CD4-positive, alpha-beta T cell treated with Interleukin-2 at 100 ng/mL for 4 hours (primary cell): Measurements from ENCODE around the gene RAD51B.
"Not testable (repeated sequence)": the region's sequence is repeated elsewhere in the genome, so short reads cannot be mapped to it uniquely, and the experiment has no call there.

Experiments used
- DNase-seq: peaks from one replicate; pipeline ENCODE4 v3.0.0-alpha.2; 2020; ENCODE audit warnings: low spot score

The RAD51B gene

DNA sequence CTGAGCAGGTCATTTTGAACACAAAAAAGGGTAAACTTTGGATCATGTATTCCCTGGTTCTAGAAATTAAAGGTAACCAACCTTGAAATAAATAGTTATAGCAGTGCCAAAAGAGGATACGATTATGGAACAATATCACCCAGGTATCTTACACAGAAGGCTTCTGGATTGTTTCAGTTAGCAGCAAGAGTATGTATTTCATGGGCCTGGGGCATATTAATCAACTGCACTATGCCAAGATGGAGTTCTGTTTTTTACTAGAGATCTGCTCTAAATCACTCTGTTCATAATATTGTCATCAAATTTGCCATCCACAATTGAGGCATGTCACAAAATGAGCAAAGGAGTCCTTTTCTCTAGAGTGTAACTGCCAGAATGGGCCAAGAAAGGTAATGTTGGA, 357.1 kb downstream of the RAD51B start:
- DNase-seq, result no peak

DNA sequence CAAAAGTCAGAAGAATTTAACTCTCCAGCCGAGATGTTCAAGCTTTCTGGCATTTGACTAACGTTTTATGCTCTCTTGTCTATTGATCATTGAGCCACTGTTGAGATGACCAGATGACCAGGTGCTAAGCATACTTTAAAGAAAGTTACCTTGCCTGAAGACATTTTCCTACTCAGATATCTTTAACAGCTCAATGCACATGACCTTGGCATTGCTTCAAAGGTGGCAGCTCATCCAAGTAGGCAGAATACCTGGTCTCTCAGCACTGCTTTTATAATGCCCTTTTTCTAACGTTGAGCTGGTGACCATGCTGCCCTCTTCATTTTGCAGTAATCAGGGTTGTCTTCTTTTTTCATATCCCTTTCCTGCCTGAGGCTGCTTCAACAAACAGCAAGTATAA, 358.1 kb downstream of the RAD51B start:
- no peak for DNase-seq

DNA sequence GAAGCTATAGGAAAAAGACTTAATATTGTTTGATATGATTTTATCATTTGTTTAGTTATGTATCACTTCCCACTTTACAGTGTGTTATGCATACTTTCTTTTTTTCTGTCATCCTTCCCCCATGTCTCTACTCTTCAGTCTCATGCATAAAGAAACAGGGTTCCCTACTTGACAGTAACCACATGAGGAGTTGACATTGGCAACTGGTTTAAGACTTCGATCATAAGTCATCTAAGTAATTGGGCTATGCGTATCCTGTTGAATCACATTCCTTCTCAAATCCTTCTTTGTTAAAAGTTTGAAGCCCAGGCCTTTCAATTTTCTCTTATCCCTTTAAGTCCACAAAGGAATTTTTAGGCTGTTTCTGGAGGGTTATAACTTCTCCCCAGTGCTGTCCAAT, 358.7 kb downstream of the RAD51B start:
- DNase-seq, result no peak

DNA sequence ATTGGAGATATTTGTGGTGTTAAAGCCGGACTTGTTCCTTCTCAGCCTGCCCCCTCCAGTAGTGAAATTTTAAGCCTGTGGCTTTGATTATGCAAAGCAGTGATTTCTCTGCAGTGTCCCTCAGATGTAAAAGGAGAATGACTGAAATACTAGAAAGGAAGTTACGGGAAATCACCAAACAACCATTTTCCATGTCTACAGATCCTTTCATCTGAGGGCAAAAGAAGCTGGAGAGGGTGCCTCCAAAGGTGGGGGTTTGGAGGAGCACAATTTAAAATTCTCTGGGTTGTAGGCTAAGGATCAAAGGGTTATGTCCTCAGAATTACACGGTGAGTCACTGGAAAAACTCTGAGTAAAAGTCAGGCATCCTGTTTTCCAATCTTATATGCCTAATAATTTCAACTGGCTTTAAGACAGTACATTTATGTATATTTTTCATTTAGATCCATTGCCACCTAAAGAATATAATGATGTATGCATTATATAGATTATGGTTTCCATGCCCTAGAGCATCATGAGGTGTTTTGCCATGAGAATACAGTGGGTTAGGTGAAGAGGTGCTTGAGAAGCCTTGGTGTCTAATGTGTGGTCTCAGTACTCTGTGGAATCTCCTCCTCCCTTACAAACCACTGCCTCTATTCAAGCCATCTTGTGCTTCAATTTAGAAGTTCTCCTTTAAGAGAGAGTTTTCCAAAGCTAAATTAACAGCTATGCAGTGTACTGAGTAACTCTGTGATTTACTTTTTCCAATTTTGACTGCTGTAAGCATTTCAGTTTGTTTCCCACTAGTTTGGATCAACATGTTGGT, 362.1 kb downstream of the RAD51B start:
- DNase-seq, result no peak

DNA sequence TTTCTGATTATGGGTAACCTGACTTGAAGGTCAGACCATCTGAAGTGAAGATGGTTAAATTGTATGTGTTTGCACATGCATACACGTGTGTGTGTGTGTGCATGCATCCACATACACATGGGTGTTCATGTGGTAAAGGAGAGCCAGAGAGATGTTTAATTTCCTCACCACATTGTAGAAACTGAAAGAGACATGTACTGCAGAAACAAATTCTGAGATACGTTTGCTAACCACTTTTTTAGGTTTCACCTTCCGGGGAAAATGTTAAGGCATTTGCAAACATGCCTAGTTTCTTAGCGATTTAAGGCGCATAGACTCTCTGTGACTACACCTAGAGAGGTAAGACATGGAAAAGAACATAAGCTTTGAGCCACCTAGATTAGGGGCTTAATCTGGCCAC, 362.9 kb downstream of the RAD51B start:
- DNase-seq, result peak; percentile 1

DNA sequence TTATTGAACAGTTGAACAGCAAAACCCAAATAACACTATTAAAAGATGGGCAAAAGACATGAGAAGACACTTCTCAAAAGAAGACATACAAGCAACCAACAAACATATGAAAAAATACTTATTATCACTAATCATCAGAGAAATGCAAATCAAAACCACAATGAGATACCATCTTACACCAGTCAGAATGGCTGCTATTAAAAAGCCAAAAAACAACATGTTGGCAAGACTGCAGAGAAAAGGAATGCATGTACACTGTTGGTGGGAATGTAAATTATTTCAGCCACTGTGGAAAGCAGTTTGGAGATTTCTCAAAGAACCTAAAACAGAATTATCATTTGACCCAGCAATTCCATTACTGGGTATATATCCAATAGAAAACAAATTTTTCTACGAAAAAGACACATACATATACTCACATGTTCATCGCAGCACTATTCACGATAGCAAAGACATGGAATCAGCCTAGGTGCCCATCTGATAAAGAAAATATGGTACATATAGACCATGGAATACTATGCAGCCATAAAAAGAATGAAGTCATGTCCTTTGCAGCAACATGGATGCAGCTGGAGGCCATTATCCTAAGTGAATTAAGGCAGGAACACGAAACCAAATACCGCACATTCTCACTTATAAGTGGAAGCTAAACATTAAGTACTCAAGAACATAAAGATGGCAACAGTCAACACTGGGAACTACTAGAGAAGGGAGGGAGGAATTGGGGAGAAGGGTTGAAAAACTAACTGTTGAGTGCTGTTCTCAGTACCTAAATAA, 367.1 kb downstream of the RAD51B start:
- not testable (repeated sequence) for DNase-seq

DNA sequence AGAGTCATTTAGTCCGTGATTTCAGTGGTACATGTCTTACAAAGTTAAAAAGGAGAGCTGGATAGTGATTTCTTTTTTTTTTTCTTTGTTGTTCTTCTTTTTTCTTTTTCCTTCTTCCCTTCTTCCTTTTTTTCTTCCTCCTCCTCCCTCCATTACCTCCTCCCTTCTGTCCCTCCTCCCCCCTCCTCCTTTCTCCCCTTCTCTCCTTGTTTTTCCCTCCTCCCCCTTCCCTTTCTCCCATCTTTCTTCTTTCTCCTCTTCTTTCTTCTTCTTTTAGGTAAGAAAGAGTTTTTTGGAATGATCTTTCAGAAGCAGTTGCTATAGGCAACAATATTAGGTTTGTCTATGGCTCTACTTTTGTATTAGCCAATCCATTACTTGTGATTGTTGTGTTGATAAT, 368.6 kb downstream of the RAD51B start:
- no peak for DNase-seq

DNA sequence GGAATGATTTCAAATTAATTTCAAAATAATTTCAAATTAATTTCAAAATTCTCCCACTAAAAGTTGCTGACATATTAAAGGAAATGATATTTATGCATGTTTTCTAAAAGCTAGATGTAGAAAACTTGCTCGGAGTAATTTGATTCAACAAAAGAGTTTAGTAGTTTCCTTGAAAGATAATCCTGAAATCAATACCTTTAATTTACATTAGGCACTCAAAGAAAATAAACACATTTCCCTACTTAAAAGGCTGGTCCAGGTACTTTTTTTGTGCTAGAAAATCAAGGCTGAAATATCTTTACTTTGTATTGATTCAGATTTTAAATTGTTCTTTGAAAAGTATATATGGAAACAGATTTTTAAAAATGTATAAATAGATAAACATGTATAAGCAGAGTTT, 370.5 kb downstream of the RAD51B start:
- DNase-seq, result no peak

DNA sequence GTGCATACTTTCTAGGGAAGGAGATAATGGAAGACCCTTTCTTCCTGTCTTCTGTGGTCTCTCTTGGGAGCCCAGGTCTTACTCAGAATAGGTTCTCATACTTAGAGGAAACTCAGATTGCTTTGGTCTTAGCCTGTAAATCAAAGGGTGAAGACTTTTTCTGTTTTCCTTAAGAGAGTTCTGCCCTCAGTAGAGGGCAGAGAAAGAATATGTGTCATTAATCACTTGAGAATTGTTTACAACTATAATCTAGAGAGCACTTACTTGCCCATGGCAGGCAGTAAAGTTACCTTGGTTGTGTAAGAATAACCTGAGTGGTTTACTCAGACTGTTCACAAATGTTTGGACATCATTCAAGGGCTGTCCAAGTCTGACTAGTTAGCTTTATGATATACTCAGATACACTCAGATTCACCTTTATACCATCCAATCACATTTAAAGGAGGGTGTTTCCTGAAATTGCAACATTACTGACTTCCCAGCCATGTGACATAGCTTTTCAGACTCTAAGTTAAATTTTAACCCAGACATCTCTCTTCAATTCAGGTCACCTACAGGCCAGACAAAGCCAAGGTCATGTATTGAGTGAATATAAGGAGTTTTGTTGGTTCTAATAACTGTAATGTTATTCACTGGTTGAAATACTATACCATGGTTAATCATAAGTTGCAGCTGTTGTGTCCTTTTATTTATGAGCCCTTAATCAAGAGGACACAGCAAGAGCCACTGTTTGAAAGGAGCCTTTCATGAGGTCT, 372.2 kb downstream of the RAD51B start:
- no peak for DNase-seq

DNA sequence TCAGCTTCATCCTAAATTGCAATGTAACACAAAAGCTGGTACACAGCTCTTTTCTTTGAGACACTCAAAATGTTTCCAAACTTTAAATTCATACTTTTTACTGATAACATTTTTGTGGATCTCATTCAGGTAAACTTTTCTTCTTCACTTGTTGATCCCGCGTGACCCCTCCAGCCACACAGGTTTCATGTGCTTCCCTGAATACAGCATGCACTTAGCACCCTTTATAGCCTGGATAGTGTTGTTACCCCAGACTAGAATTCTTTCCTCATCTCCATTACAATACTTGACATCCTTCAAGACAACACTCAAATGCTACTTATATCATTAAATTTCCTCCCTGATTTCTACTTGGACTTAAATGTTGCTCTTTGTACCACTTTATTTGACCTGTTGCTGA, 373.4 kb downstream of the RAD51B start:
- DNase-seq, result no peak

DNA sequence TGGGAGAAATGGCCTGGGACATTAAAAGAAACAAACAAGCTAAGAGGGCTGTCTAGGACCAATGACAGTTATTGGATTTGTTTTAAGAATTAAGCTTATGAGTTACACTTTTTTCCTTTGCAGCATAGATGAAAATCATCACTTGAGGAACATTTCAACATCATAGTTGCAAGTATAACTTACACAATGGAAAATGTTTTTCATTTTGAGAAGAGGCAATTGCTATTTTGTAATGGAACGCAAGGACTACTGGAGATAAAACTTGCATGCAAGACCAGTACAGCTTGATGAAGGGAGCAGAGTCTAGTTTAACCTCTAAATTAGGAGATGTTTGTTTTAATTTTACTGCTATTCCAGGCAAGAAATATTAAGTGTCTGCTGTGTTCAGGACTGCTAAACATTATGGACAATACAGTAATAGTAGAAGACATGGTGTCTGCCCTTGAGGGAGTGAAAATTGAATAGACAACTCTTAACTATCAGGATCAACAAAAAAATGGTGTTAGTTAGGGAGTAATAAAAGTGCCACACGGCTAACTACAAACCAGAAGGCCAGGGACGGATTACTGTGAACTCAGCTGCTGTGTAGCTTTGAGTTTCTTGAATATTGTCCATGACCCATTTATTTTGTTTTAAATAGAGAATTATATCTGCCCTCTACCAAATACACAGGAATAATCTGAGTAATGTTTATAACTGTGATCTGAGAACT, 374.5 kb downstream of the RAD51B start:
- no peak for DNase-seq

DNA sequence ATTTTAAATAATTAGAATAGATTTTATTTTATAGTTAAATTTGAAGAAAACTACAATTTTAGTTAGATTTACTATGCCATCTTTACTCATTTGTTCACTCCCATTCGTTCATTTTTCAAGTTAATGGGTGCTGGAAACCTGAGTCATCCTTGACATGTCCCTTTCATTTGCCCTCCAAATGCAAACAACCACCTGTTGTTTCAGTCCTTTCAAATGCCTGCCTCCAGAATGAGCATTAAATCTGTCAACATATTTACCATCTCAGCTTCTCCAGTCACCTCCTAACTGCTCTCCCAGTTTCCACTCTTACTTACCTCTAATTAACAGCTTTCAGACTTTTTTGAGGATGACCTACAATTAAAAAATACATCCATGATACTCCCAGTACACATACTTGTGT, 375.5 kb downstream of the RAD51B start:
- DNase-seq, result no peak

DNA sequence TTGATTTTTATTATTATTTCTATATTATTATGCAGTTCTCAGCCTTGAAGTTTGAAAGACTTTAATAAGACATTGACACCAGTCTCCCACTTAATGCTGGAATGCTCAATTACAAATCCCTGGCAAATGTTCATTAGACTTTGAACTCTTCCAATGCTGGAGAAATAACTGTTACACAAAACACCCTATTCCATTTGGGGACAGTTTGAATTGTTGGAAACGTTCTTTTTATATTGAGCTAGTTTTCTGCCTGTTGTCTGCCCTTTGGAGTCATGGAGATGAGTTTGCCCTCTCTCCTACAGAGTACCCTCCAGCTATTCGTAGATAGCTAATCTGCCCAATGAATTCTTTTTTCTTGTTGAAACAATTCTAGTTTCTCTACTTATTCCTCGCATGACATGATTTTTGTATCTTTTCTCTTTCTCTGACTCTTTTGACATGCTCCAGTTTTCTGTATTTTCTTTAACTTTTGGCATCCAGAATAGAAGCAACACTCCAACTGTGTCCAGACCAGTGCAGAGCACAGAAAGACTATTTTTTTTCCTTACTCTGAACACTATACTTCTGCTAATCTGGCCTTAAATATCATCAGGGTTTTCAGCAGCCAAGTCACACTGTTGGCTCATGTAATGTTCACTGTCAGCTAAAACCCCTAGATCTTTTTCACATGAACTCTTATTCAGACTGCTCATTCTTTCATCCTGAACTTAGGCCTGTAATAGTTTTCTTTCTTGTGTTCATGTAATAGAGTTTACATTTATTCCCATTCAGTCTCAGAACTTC, 379.3 kb downstream of the RAD51B start:
- DNase-seq, result no peak

DNA sequence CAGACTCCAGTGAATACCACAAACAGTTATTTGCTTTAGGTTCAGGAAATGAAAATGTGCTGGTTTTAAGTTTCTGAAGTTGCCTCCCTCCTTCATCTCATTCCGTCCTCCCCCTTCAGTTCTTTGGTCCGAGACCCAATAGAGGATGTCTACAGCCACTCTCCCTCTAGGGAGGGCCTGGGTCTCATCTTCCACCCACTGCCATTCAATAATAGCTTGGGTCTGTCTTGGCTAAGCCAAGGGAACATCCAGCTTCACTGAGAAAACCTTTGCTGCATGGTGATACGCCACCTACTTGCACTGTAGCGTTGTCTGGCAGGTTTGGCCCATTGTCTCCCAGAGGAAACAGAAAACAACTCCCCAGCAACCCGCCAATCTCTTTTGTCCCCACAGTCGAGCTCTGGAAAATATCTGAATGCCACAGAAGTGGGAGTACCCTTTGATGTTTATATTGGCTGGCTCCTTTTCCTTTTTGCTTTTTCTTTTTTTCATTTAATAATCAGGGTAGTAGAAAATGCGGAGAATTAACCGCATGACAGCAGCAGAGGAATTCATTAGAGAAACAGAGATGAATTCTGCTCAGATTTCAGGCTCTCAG, 380.1 kb downstream of the RAD51B start:
- no peak for DNase-seq

DNA sequence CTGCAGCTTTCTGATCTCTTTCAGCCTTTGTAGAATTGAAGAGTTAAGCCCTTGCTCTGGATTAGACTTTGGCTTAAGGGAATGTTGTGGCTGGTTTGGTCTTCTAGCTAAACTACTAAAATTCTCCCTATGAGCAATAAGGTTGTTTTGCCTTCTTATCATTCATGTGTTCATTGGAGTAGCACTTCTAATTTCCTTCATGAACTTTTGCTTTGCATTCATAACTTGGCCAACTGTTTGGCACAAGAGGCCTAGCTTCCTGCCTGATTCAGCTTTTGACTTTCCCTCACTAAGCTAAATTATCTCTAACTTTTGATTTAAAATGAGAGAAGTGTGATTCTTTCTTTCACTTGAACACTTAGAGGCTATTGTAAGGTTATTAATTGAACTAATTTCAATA, 384.3 kb downstream of the RAD51B start:
- DNase-seq, result no peak

DNA sequence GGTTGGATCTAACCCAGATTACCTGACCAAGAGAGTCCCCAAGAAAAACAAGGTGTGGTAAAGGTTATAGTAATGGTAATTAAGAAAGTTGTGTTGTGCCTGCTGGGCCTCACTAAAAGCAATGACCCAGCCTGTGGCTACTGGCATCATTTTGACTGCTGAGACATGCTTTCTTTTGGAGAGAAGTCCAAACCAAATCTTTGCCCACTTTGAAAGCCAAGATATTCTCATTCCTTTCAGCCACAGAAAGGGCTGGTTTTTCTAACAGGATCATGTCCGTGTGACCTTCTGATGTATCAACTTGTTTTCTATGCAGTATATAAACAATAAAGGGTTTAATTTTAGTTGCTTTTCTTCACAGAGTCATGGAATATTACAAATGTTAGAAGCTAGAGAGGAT, 388.6 kb downstream of the RAD51B start:
- DNase-seq, result no peak

DNA sequence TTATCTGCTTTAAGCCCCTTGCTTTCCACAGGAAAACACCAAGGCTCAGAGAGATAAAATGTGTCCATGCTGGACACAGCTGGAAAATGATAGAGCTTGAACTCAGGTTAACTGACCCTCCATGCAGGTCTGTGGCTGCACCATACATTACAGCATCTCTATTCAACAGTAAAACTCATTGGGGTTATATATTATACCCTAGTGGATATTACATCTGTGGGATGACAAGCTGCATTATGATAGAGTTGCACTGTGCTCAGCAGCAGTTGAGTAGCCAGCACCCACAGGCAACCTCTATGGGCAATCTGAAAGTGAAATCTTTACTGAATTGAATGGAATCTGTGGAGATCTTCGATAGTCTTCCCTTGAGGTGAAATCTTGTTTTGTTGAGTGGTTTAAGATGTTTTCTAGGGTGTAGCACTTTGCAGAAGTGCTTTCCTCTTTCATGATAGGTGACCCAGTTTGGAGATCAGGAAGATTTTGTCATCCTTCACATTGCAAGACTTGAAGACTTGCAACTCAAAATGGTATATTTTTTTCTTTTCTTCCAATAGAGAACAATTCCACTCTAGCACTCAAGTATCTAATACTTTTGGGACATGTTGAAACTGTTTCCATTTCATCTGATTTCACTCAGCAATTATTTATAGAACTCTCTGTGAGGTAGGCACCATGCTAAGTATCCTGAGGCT, 389.2 kb downstream of the RAD51B start:
- DNase-seq, result peak; percentile 14

DNA sequence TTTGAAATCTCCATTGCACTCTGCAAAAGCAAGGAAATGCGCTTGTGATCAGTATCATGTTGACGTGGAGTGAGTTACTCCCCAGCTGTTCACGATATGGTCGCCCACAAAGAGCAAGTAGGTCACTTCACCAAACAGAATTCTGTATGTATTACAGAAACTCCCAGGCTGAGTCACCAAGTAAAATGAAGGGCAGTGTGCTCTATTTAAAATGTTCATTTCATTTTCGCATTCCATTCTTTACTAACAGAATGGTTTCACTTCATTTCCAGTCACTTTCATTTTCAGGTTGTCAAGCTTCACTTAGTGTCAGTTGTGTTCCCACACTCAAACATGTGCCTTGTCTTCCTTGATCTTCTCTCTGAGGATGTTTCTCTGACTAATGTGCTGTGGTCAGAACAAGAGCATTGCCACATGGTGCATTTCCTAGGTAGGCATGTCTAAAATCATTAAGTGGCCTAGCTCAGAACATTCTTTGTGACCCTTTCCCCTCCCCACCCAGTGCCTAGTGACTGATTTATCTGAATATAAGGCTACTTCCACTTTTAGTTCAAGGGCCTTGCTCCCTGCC, 391.2 kb downstream of the RAD51B start:
- DNase-seq, result peak; percentile 73

DNA sequence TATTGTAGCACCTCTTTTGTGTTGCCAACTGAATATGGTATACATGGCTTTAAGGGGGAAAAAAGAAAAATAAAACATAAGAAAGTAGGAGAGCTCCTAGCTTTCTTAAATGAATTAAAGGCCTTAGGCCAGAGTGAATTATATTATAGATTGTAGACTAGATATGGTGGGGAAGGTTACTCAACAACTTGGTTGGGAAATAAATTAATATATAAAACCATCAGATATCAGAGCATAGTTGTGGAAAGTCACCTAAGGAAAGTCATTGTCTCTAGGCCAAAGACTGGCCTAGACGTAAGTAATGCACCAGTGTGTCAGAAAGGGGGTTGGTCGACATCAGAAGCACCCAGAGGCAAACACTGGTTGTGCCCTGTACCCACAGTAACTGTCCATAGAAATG, 391.8 kb downstream of the RAD51B start:
- no peak for DNase-seq

DNA sequence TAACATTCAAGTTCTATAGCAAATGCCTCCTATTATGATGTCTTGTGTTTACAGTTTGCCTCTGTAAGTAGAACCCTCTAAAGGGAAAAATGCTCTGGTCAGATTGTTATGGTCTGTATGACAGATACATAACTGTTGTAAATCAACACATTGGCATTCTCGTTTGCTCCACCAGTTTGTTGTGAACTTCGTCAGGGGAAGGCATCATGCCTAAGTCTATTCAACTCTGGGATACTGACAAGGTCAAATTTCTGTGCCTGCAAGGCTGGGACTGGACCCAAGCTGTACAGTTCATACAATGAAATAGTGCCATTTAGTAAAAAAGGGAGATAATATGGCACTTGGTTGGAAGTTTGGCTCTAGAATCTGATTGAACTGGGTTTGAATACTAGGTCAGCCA, 392.3 kb downstream of the RAD51B start:
- no peak for DNase-seq
